ENCODE results near the gene CYTL1.

- TF ChIP-seq CTCF (IDR thresholded peaks at IDR 0.05) = no peak
- TF ChIP-seq POLR2A (IDR thresholded peaks at IDR 0.05) = no peak
Observed at GRCh38 chr4:5020341-5020740, 1.1 kb upstream of the CYTL1 start.

Data from uterus (tissue), 2 donors.